ENCODE results near the gene DAZAP2.
A peak's percentile ranks its signal among the peaks of the same experiment; 100 is the strongest.

Gene DAZAP2

DNA sequence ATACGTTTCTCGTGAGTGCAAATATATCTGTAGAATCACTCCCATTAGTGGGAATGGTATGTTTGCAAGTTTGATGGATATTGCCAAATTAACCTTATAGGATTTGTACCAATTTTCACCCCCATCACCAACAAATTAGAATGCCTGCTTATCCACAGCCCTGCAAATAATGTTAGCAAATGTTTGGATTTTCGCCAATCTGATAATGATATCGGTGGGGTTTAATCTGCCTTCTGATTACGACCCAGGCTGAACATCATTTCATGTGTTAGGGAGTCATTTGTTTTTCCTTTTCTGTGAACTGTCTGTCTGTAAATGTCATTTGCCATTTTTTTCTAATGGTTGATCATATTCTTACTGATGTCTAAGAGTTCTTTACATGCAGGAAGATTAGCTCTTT is 4.1 kb upstream of the DAZAP2 start:
- Histone ChIP-seq H3K9ac (ENCODE audit: low read length) (no peak overlapping the region), H4K20me1 (ENCODE audit: insufficient read depth, low read length) (no peaks in the 10 kb centered on the region), H3K27me3 (replicated peaks; ENCODE audit: insufficient read depth, low read length) (no peaks in the 10 kb centered on the region), H3K36me3 (replicated peaks; ENCODE audit: insufficient read depth, low read length) (no peaks in the 10 kb centered on the region), H3K27ac (ENCODE audit: low read length) (no peak overlapping the region), H3K4me2 (ENCODE audit: low read depth, low read length) (no peak overlapping the region), H3K4me1 (ENCODE audit: low read length) (0 out of 2 replicates have a peak, but pooled peaks cover 3% of the 10 kb centered on the region), H3K9me3 (replicated peaks; ENCODE audit: insufficient read depth, low read length) (no peaks in the 10 kb centered on the region), H2AFZ (ENCODE audit: low read length) (no peak overlapping the region), H3F3A (ENCODE audit: insufficient read depth, low read length) (peaks cover 10% of the 10 kb centered on the region), H3K4me3 (ENCODE audit: low read length) (no peak overlapping the region), H3K9me2 (replicated peaks; ENCODE audit: insufficient read depth, low read length) (no peaks in the 10 kb centered on the region), H3K79me2 (ENCODE audit: low read length) (peaks cover 9% of the 10 kb centered on the region)
- TF ChIP-seq CTCF (IDR thresholded peaks at IDR 0.05; ENCODE audit: low read length) (no peak), EZH2phosphoT487 (IDR thresholded peaks at IDR 0.05; ENCODE audit: low read length) (no peak), EZH2 (optimal IDR thresholded peaks at IDR 0.05; ENCODE audit: low read depth, low read length) (no peak)
- DNase-seq = no peak

GRCh38 chr12:51238037-51238509 is 553 bp upstream of the DAZAP2 start:
- H4K20me1 ChIP-seq (ENCODE audit: insufficient read depth, low read length) = peaks cover 5% of the 10 kb centered on the region; the same call in 1 of the 2 replicates
- H3F3A ChIP-seq (ENCODE audit: insufficient read depth, low read length) = peaks cover 12% of the 10 kb centered on the region
- H3K9me3 ChIP-seq (replicated peaks; ENCODE audit: insufficient read depth, low read length) = no peaks in the 10 kb centered on the region
- no peaks in the 10 kb centered on the region for H3K9me2 ChIP-seq (replicated peaks; ENCODE audit: insufficient read depth, low read length)
- TF ChIP-seq CTCF (IDR thresholded peaks at IDR 0.05; ENCODE audit: low read length) (no peak), EZH2 (optimal IDR thresholded peaks at IDR 0.05; ENCODE audit: low read depth, low read length) (no peak), EZH2phosphoT487 (IDR thresholded peaks at IDR 0.05; ENCODE audit: low read length) (no peak)
- DNase-seq = peak; percentile 71
- H3K27ac ChIP-seq (ENCODE audit: low read length) = peak overlapping the region; percentile 100
- H3K9ac ChIP-seq (ENCODE audit: low read length) = peak overlapping the region; percentile 100
- peaks cover 5% of the 10 kb centered on the region; the same call in 1 of the 2 replicates for H3K36me3 ChIP-seq (replicated peaks; ENCODE audit: insufficient read depth, low read length)
- H3K27me3 ChIP-seq (replicated peaks; ENCODE audit: insufficient read depth, low read length) = no peaks in the 10 kb centered on the region
- H3K79me2 ChIP-seq (ENCODE audit: low read length) = peaks cover 28% of the 10 kb centered on the region
- peak overlapping the region; percentile 92 for H3K4me2 ChIP-seq (ENCODE audit: low read depth, low read length)
- peak overlapping the region; percentile 84 for H2AFZ ChIP-seq (ENCODE audit: low read length)
- H3K4me1 ChIP-seq (ENCODE audit: low read length) = peaks cover 10% of the 10 kb centered on the region; the same call in 1 of the 2 replicates
- H3K4me3 ChIP-seq (ENCODE audit: low read length) = peak overlapping the region; percentile 100

DNA sequence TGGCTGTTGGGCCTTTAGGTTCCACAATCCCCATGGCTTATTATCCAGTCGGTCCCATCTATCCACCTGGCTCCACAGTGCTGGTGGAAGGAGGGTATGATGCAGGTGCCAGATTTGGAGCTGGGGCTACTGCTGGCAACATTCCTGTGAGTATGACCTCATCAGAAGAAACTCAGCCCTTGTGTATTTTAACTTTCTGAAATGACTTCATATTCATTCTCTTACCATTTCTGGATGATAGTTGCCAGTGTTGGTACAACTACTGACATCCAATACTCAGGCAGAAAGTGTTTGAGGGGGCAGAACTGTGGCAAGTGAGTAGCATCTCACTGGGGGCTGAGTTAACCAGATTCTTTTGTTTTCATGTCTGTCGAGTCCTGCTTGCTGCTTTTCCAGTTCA is 2.3 kb downstream of the DAZAP2 start:
- H3F3A ChIP-seq (ENCODE audit: insufficient read depth, low read length) = peaks cover 15% of the 10 kb centered on the region
- no peak overlapping the region for H2AFZ ChIP-seq (ENCODE audit: low read length)
- peaks cover 5% of the 10 kb centered on the region; the same call in 1 of the 2 replicates for H4K20me1 ChIP-seq (ENCODE audit: insufficient read depth, low read length)
- H3K4me1 ChIP-seq (ENCODE audit: low read length) = peaks cover 10% of the 10 kb centered on the region; the same call in 1 of the 2 replicates
- no peaks in the 10 kb centered on the region for H3K9me2 ChIP-seq (replicated peaks; ENCODE audit: insufficient read depth, low read length)
- no peak overlapping the region for H3K27ac ChIP-seq (ENCODE audit: low read length)
- peaks cover 28% of the 10 kb centered on the region for H3K79me2 ChIP-seq (ENCODE audit: low read length)
- H3K4me3 ChIP-seq (ENCODE audit: low read length) = no peak overlapping the region
- TF ChIP-seq CTCF (IDR thresholded peaks at IDR 0.05; ENCODE audit: low read length) = no peak
- H3K27me3 ChIP-seq (replicated peaks; ENCODE audit: insufficient read depth, low read length) = no peaks in the 10 kb centered on the region
- no peak overlapping the region for H3K4me2 ChIP-seq (ENCODE audit: low read depth, low read length)
- no peak overlapping the region for H3K9ac ChIP-seq (ENCODE audit: low read length)
- DNase-seq = no peak
- peaks cover 5% of the 10 kb centered on the region; the same call in 1 of the 2 replicates for H3K36me3 ChIP-seq (replicated peaks; ENCODE audit: insufficient read depth, low read length)
- no peaks in the 10 kb centered on the region for H3K9me3 ChIP-seq (replicated peaks; ENCODE audit: insufficient read depth, low read length)
